ENCODE measurements around the gene VIPR2. TPM values are rescaled to one million over a fixed set of nuclear protein-coding genes. Genes with fewer than 3 reads are reported as not detected.

Gene VIPR2
- total RNA-seq, 1 experiment from 2014 or later: not detected

DNA sequence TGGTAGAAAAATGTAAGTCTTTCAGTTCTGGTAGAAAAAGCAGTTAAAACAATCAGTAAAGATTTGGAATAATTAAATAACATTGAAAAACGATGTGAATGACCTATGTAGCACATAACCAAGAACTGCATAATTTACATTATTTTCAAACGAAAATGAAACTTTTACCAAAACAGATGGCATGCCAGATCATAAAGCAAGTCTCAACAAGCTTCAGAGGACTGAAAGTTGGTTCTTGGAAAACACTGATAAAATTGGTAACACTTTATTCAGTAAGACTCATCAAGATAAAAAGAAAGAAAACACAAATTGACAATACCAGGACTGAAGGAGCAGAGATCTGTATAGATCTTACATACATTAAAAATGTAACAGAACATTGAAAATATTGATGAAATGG is 92.8 kb downstream of the VIPR2 start:
- no peaks in the 10 kb centered on the region for H3K9me3 ChIP-seq (ENCODE audit: low read depth, low read length, poor library complexity, severe bottlenecking)
- no peak overlapping the region for H3K27ac ChIP-seq (ENCODE audit: low read depth, low read length, poor library complexity, severe bottlenecking)
- CTCF ChIA-PET: no interaction called here
- intact Hi-C loops (cut with micrococcal nuclease; ENCODE audit: unreplicated experiment): no loop called here
- no peak for TF ChIP-seq EZH2 (IDR thresholded peaks at IDR 0.05; ENCODE audit: borderline replicate concordance, low read depth, low read length, poor library complexity, severe bottlenecking)
- TF ChIP-seq, protein P1, sequence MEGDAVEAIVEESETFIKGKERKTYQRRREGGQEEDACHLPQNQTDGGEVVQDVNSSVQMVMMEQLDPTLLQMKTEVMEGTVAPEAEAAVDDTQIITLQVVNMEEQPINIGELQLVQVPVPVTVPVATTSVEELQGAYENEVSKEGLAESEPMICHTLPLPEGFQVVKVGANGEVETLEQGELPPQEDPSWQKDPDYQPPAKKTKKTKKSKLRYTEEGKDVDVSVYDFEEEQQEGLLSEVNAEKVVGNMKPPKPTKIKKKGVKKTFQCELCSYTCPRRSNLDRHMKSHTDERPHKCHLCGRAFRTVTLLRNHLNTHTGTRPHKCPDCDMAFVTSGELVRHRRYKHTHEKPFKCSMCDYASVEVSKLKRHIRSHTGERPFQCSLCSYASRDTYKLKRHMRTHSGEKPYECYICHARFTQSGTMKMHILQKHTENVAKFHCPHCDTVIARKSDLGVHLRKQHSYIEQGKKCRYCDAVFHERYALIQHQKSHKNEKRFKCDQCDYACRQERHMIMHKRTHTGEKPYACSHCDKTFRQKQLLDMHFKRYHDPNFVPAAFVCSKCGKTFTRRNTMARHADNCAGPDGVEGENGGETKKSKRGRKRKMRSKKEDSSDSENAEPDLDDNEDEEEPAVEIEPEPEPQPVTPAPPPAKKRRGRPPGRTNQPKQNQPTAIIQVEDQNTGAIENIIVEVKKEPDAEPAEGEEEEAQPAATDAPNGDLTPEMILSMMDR (conservative IDR thresholded peaks at IDR 0.05; ENCODE audit: low read depth, low read length): no peak
- BruUV-seq (replicated peaks): no TSS peak
- H3K4me1 ChIP-seq (ENCODE audit: insufficient read depth, low read length, poor library complexity, severe bottlenecking): no peaks in the 10 kb centered on the region
- no peak for DNase-seq (ENCODE audit: low spot score)
- no peak overlapping the region for H3K4me3 ChIP-seq (ENCODE audit: low read depth, low read length, poor library complexity, severe bottlenecking)
- POLR2A ChIA-PET (ENCODE audit: low non-redundant PET): no interaction called here
- H3K27me3 ChIP-seq (replicated peaks; ENCODE audit: insufficient read depth, low read depth, low read length, poor library complexity): peaks cover 60% of the 10 kb centered on the region
- no peaks in the 10 kb centered on the region for H3K36me3 ChIP-seq (ENCODE audit: insufficient read depth, low read length, poor library complexity, severe bottlenecking)

DNA sequence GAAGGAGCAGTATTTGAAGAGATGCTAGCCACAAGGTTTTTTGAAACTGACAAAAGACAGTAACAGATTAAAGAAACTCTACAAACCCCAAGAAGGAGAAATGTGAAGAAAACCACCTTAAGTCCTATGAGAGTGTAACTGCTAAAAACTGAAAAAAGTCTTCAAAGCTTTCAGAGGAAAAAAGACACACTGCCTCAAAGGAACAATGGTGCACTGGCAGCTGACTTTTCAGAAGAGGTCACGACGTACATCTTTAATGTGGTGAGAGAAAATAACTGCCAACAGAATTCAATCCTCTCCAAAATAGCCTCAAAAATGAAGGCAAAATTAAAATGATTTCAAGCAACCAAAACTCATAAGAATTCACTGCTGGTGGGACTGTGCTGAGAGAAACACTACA is 94.0 kb downstream of the VIPR2 start:
- BruUV-seq (replicated peaks): no TSS peak

GRCh38 chr7:159049266-159050025 is 95.2 kb downstream of the VIPR2 start:
- Histone ChIP-seq H3K4me3 (ENCODE audit: low read depth, low read length, poor library complexity, severe bottlenecking) (no peak overlapping the region), H3K27me3 (replicated peaks; ENCODE audit: insufficient read depth, low read depth, low read length, poor library complexity) (peaks cover 61% of the 10 kb centered on the region), H3K9me3 (ENCODE audit: low read depth, low read length, poor library complexity, severe bottlenecking) (no peaks in the 10 kb centered on the region), H3K27ac (ENCODE audit: low read depth, low read length, poor library complexity, severe bottlenecking) (no peak overlapping the region), H3K36me3 (ENCODE audit: insufficient read depth, low read length, poor library complexity, severe bottlenecking) (no peaks in the 10 kb centered on the region), H3K4me1 (ENCODE audit: insufficient read depth, low read length, poor library complexity, severe bottlenecking) (no peaks in the 10 kb centered on the region)
- TF ChIP-seq, protein P1 (conservative IDR thresholded peaks at IDR 0.05; ENCODE audit: low read depth, low read length): no peak
- TF ChIP-seq EZH2 (IDR thresholded peaks at IDR 0.05; ENCODE audit: borderline replicate concordance, low read depth, low read length, poor library complexity, severe bottlenecking): no peak
- intact Hi-C loops (cut with micrococcal nuclease; ENCODE audit: unreplicated experiment): no loop called here
- DNase-seq (ENCODE audit: low spot score): no peak
- ChIA-PET POLR2A (ENCODE audit: low non-redundant PET) (no interaction called here), CTCF (interaction anchor here (0.7 kb wide), 1 partner anchor 93 kb away, joined by 5 read pairs; no protein-coding TSS in a partner anchor)
- no TSS peak for BruUV-seq (replicated peaks)

More for the DNA sequence above, 94.0 kb downstream of the VIPR2 start:
- POLR2A ChIA-PET (ENCODE audit: low non-redundant PET): no interaction called here
- CTCF ChIA-PET: no interaction called here
- Histone ChIP-seq H3K4me1 (ENCODE audit: insufficient read depth, low read length, poor library complexity, severe bottlenecking) (no peaks in the 10 kb centered on the region), H3K36me3 (ENCODE audit: insufficient read depth, low read length, poor library complexity, severe bottlenecking) (no peaks in the 10 kb centered on the region), H3K4me3 (ENCODE audit: low read depth, low read length, poor library complexity, severe bottlenecking) (no peak overlapping the region), H3K27ac (ENCODE audit: low read depth, low read length, poor library complexity, severe bottlenecking) (no peak overlapping the region), H3K27me3 (replicated peaks; ENCODE audit: insufficient read depth, low read depth, low read length, poor library complexity) (peaks cover 62% of the 10 kb centered on the region), H3K9me3 (ENCODE audit: low read depth, low read length, poor library complexity, severe bottlenecking) (no peaks in the 10 kb centered on the region)
- intact Hi-C loops (cut with micrococcal nuclease; ENCODE audit: unreplicated experiment): no loop called here
- no peak for DNase-seq (ENCODE audit: low spot score)
- TF ChIP-seq, protein P1 (conservative IDR thresholded peaks at IDR 0.05; ENCODE audit: low read depth, low read length): no peak
- no peak for TF ChIP-seq EZH2 (IDR thresholded peaks at IDR 0.05; ENCODE audit: borderline replicate concordance, low read depth, low read length, poor library complexity, severe bottlenecking)
